ENCODE measurements around the gene RNF150. TPM values are rescaled to one million over a fixed set of nuclear protein-coding genes. Genes with fewer than 3 reads are reported as not detected.

The RNF150 gene
- total and polyA plus RNA-seq, 12 donors = 4.9 to 88.6 (median 61.3) TPM

DNA sequence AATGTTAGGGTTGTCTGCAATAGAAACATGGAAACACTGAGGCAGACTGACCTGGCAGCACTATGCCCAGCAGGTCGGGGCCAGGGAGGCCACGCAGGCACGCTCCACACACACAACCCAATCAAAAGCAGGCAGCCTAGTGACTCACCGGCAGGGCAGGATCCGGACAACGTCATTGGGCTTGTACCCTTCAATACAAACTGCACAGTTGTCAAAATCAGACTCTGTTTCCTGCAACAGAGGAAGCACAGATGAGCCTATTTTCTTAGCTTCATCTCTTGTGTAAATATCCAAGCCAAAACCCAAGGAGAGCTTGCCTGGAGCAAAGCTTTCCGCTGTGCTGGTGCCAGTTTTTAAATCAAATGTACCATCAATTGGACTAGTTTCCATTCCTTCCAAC, 185.8 kb downstream of the RNF150 start:
- intact Hi-C loops (cut with DNase I) = no loop called here
- H3K9me3 ChIP-seq (replicated peaks in 1 of 3) = no peaks in the 10 kb centered on the region

GRCh38 chr4:140945106-140945505, 188.2 kb downstream of the RNF150 start:
- intact Hi-C loops (cut with DNase I) = no loop called here
- TF ChIP-seq POLR2A (IDR thresholded peaks at IDR 0.05) (no peak), CTCF (IDR thresholded peaks at IDR 0.05) (no peak)

More for the DNA sequence above, 185.8 kb downstream of the RNF150 start:
- no peak overlapping the region for H3K4me3 ChIP-seq
- WGBS, 4 donors = 44 to 84% (median 73%) methylated on average over 5 to 7 of the region's 7 CpGs
- peak overlapping the region in 1 of 5 donors; percentile 24 for H3K27ac ChIP-seq
- peak in 6 of 7 donors; percentile 7 to 87 (median 44) for DNase-seq
- no peak for TF ChIP-seq CTCF (IDR thresholded peaks at IDR 0.05)
- no peak for TF ChIP-seq POLR2A (IDR thresholded peaks at IDR 0.05)
- no peaks in the 10 kb centered on the region for H3K27me3 ChIP-seq
- H3K4me1 ChIP-seq (replicated peaks in 1 of 2) = peaks cover 18 to 20% of the 10 kb centered on the region in 2 donors
- no peaks in the 10 kb centered on the region for H3K36me3 ChIP-seq (replicated peaks in 1 of 2)

GRCh38 chr4:140944572-140944971, 188.7 kb downstream of the RNF150 start:
- no peak for DNase-seq
- TF ChIP-seq POLR2A (IDR thresholded peaks at IDR 0.05) (no peak), CTCF (IDR thresholded peaks at IDR 0.05) (no peak)
- peaks cover 18 to 24% of the 10 kb centered on the region in 2 donors for H3K4me1 ChIP-seq (replicated peaks in 1 of 2)
- intact Hi-C loops (cut with DNase I) = no loop called here
- H3K36me3 ChIP-seq (replicated peaks in 1 of 2) = no peaks in the 10 kb centered on the region
- no peaks in the 10 kb centered on the region for H3K27me3 ChIP-seq
- 50 to 62% (median 55%) methylated on average over 2 of the region's 2 CpGs for WGBS, 4 donors
- no peaks in the 10 kb centered on the region for H3K9me3 ChIP-seq (replicated peaks in 1 of 3)
- no peak overlapping the region for H3K4me3 ChIP-seq
- no peak overlapping the region for H3K27ac ChIP-seq

More at GRCh38 chr4:140945106-140945505, 188.2 kb downstream of the RNF150 start:
- no peaks in the 10 kb centered on the region for H3K27me3 ChIP-seq
- no peak for DNase-seq
- WGBS, 4 donors = 76 to 84% (median 81%) methylated on average over 2 of the region's 2 CpGs
- no peaks in the 10 kb centered on the region for H3K36me3 ChIP-seq (replicated peaks in 1 of 2)
- H3K27ac ChIP-seq = no peak overlapping the region
- H3K4me1 ChIP-seq (replicated peaks in 1 of 2) = peaks cover 18 to 24% of the 10 kb centered on the region in 2 donors
- no peaks in the 10 kb centered on the region for H3K9me3 ChIP-seq (replicated peaks in 1 of 3)
- H3K4me3 ChIP-seq = no peak overlapping the region

DNA sequence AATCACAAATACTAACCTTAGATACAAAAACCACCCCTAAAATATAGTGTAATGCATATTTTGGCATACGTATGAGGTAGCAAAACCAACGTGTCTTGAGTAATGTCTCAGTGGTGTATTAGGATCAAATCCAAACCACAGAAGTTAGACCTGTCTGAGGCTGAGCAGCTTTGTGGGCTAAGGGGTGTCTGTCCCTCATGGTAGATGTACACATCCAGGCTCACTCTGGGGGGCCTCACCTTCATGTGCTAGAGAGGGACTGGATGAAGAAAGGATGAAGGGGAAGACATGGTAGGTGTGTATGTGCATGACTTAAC, 189.1 kb downstream of the RNF150 start:
- WGBS, 4 donors = 59 to 81% (median 70%) methylated on average over 2 of the region's 2 CpGs
- no peaks in the 10 kb centered on the region for H3K9me3 ChIP-seq (replicated peaks in 1 of 3)
- intact Hi-C loops (cut with DNase I) = no loop called here
- no peak overlapping the region for H3K4me3 ChIP-seq
- no peak for DNase-seq
- H3K4me1 ChIP-seq (replicated peaks in 1 of 2) = peaks cover 18 to 25% of the 10 kb centered on the region in 2 donors
- H3K36me3 ChIP-seq (replicated peaks in 1 of 2) = no peaks in the 10 kb centered on the region
- H3K27ac ChIP-seq = no peak overlapping the region
- no peak for TF ChIP-seq POLR2A (IDR thresholded peaks at IDR 0.05)
- H3K27me3 ChIP-seq = no peaks in the 10 kb centered on the region

DNA sequence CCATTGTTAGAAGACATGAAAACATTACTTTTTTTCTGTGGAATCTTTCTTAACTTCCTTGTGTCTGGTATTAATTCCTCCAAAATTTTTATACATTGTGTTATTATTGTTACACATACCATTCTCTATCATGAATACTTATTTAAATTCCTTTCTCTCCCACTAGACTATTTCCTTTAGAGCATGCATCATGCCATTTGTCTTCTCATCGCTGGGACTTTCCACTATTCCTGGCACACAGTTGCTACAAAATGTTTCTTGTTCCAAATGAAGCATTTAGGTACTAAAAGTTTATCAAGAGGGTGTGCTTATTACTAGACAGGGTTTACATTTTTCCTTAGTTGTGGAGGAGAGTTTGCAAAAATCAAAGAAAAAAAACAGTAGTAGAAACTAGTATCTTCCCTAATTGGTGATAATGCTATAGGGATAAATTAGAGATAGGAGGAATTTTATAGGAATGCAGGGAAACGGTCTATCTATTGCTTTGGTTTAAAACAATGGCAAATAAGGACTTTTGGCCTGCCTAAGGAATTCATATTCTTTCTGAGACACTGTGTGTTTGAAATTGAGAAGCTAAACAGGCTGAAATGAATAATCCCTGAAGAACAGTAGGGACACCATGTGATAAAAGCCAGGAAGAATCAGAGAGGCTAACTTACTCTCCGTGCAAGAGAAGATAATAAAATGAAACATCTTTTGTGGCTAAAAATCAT, 189.6 kb downstream of the RNF150 start:
- intact Hi-C loops (cut with DNase I) = no loop called here
- H3K9me3 ChIP-seq (replicated peaks in 1 of 3) = no peaks in the 10 kb centered on the region
- TF ChIP-seq CTCF (IDR thresholded peaks at IDR 0.05) = no peak
- H3K27me3 ChIP-seq = no peaks in the 10 kb centered on the region
- H3K4me1 ChIP-seq (replicated peaks in 1 of 2) = peaks cover 18 to 30% of the 10 kb centered on the region in 2 donors
- no peak overlapping the region for H3K27ac ChIP-seq
- WGBS, 4 donors = 49 to 53% (median 53%) methylated on average over 3 of the region's 3 CpGs
- DNase-seq = no peak
- no peaks in the 10 kb centered on the region for H3K36me3 ChIP-seq (replicated peaks in 1 of 2)
- H3K4me3 ChIP-seq = no peak overlapping the region

All from adrenal gland (tissue), 12 donors.